Tibial artery (tissue), 4 donors: ENCODE measurements around the gene FBN2.

Experiments used
- DNase-seq, 2 donors: peaks; one replicate each; pipeline ENCODE4 v3.0.0-alpha.2; 2019
- H3K27ac ChIP-seq, 2 donors: fragments of 200-600 bp; sonication (generic) in 1 of 2; 1 replicate in 1 of 2; 2 replicates in 1 of 2; pipeline ENCODE4 v1.5.1; 2018 to 2019; ENCODE audit warnings: mild to moderate bottlenecking in 1 of 2
- H3K27me3 ChIP-seq, 2 donors: fragments of 200-600 bp; sonication (generic) in 1 of 2; one replicate each; pipeline versions ENCODE4 v1.5.1 to v1.6.0; 2016 to 2019
- H3K36me3 ChIP-seq, 3 donors: fragments of 200-600 bp; sonication (generic) in 2 of 3; one replicate each; pipeline ENCODE4 v1.5.1; 2016 to 2019; ENCODE audit warnings: mild to moderate bottlenecking in 2 of 3
- H3K4me1 ChIP-seq, 4 donors: fragments of 200-600 bp; sonication (generic) in 2 of 4; 1 replicate in 3 of 4; 2 replicates in 1 of 4; pipeline ENCODE4 v1.5.1; 2016 to 2019
- H3K4me3 ChIP-seq, 2 donors: fragments of 200-600 bp; sonication (generic) in 1 of 2; 1 replicate in 1 of 2; 2 replicates in 1 of 2; pipeline ENCODE4 v1.5.1; 2018 to 2019; ENCODE audit warnings: mild to moderate bottlenecking in 2 of 2
- H3K9me3 ChIP-seq, 3 donors: fragments of 200-600 bp; sonication (generic) in 1 of 3; one replicate each; pipeline ENCODE4 v1.5.1; 2016 to 2019
- CTCF ChIP-seq, 2 experiments: fragments of 200-600 bp in 1 of 2; fragments of 450-650 bp in 1 of 2; IDR thresholded peaks; one replicate each; pipeline ENCODE4 v1.5.1; 2017 to 2019; ENCODE audit warnings: antibody characterized with exemption in 2 of 2, mild to moderate bottlenecking in 1 of 2, moderate library complexity in 1 of 2
- intact Hi-C: fragments of 100-400 bp; cut with DNase I; formaldehyde crosslinking; loops from one replicate; pipeline ENCODE4 v1.15.0; 2023; ENCODE audit warnings: low total_unique reads

The FBN2 gene

GRCh38 chr5:128434993-128435392, 103.1 kb downstream of the FBN2 start:
- Histone ChIP-seq H3K4me1 (no peaks in the 10 kb centered on the region), H3K27ac (no peak overlapping the region), H3K27me3 (no peaks in the 10 kb centered on the region), H3K36me3 (no peaks in the 10 kb centered on the region), H3K9me3 (no peaks in the 10 kb centered on the region), H3K4me3 (no peak overlapping the region)
- intact Hi-C loops = no loop called here
- no peak for DNase-seq
- no peak for TF ChIP-seq CTCF (IDR thresholded peaks at IDR 0.05)

GRCh38 chr5:128432913-128433440, 105.1 kb downstream of the FBN2 start:
- TF ChIP-seq CTCF (IDR thresholded peaks at IDR 0.05) = no peak
- H3K27me3 ChIP-seq = no peaks in the 10 kb centered on the region
- intact Hi-C loops = no loop called here
- no peak overlapping the region for H3K4me3 ChIP-seq
- no peaks in the 10 kb centered on the region for H3K36me3 ChIP-seq
- no peak overlapping the region for H3K27ac ChIP-seq
- no peak for DNase-seq
- no peaks in the 10 kb centered on the region for H3K4me1 ChIP-seq
- no peaks in the 10 kb centered on the region for H3K9me3 ChIP-seq

GRCh38 chr5:128427921-128428320, 110.1 kb downstream of the FBN2 start:
- H3K9me3 ChIP-seq = no peaks in the 10 kb centered on the region
- TF ChIP-seq CTCF (IDR thresholded peaks at IDR 0.05) = no peak
- H3K27me3 ChIP-seq = no peaks in the 10 kb centered on the region
- H3K4me1 ChIP-seq = no peaks in the 10 kb centered on the region
- H3K27ac ChIP-seq = no peak overlapping the region
- intact Hi-C loops = no loop called here
- no peak for DNase-seq
- no peaks in the 10 kb centered on the region for H3K36me3 ChIP-seq
- no peak overlapping the region for H3K4me3 ChIP-seq

- TF ChIP-seq CTCF (IDR thresholded peaks at IDR 0.05) = no peak
- Histone ChIP-seq H3K9me3 (no peaks in the 10 kb centered on the region), H3K27me3 (no peaks in the 10 kb centered on the region), H3K27ac (no peak overlapping the region), H3K4me1 (no peaks in the 10 kb centered on the region), H3K36me3 (no peaks in the 10 kb centered on the region), H3K4me3 (no peak overlapping the region)
- DNase-seq = no peak
- intact Hi-C loops = no loop called here
Observed at GRCh38 chr5:128426090-128426534, 111.9 kb downstream of the FBN2 start.

GRCh38 chr5:128424646-128425045, 113.4 kb downstream of the FBN2 start:
- Histone ChIP-seq H3K27me3 (no peaks in the 10 kb centered on the region), H3K4me3 (no peak overlapping the region), H3K4me1 (no peaks in the 10 kb centered on the region), H3K27ac (no peak overlapping the region), H3K36me3 (no peaks in the 10 kb centered on the region), H3K9me3 (no peaks in the 10 kb centered on the region)
- DNase-seq = no peak
- intact Hi-C loops = no loop called here
- TF ChIP-seq CTCF (IDR thresholded peaks at IDR 0.05) = no peak

- no peak overlapping the region for H3K27ac ChIP-seq
- H3K4me1 ChIP-seq = no peaks in the 10 kb centered on the region
- H3K36me3 ChIP-seq = no peaks in the 10 kb centered on the region
- H3K4me3 ChIP-seq = no peak overlapping the region
- no peaks in the 10 kb centered on the region for H3K9me3 ChIP-seq
- TF ChIP-seq CTCF (IDR thresholded peaks at IDR 0.05) = no peak
- no peak for DNase-seq
- intact Hi-C loops = no loop called here
- H3K27me3 ChIP-seq = no peaks in the 10 kb centered on the region
Observed at GRCh38 chr5:128422612-128423011, 115.4 kb downstream of the FBN2 start.
